Activated naive CD4-positive, alpha-beta T cell treated with anti-CD3 and anti-CD28 coated beads for 36 hours (primary cell): ENCODE data around the gene ETV1. TPM values are rescaled to one million over a fixed set of nuclear protein-coding genes. Genes with fewer than 3 reads are reported as not detected.

Experiments used
- CTCF ChIA-PET: fragments of 350-600 bp; sonication (Branson Sonifier 250); formaldehyde crosslinking; loops from one replicate; lab custom pipeline; 2021; ENCODE audit warnings: antibody characterized with exemption; lab: Charles Lee
- DNase-seq: peaks from one replicate; pipeline ENCODE4 v3.0.0-alpha.2; 2020
- H3K27ac Mint-ChIP-seq: one replicate; pipeline ENCODE4 v1.8.0; 2021; ENCODE audit warnings: mild to moderate bottlenecking, mixed read lengths
- H3K27me3 Mint-ChIP-seq: one replicate; pipeline ENCODE4 v1.8.0; 2021; ENCODE audit warnings: low read depth, mixed read lengths
- H3K36me3 Mint-ChIP-seq: one replicate; pipeline ENCODE4 v1.8.0; 2021; ENCODE audit warnings: low read depth, mixed read lengths
- H3K4me1 Mint-ChIP-seq: one replicate; pipeline ENCODE4 v1.8.0; 2021; ENCODE audit warnings: low read depth, mixed read lengths
- H3K4me3 Mint-ChIP-seq: one replicate; pipeline ENCODE4 v1.8.0; 2021; ENCODE audit warnings: mild to moderate bottlenecking, moderate library complexity, mixed read lengths
- H3K9me3 Mint-ChIP-seq: one replicate; pipeline ENCODE4 v1.8.0; 2021; ENCODE audit warnings: mixed read lengths
- intact Hi-C: fragments of 100-400 bp; cut with micrococcal nuclease; formaldehyde crosslinking; loops from one replicate; pipeline ENCODE4 v1.15.1; 2023
- total RNA-seq, 2 experiments: library from RNA; stranded (reverse); gene quantifications; one replicate each; pipeline ENCODE4 v1.2.3, GENCODE V29; 2021

Gene ETV1
- not detected for total RNA-seq

- no peak within 1 kb of the TSS for H3K4me3 Mint-ChIP-seq
- peaks cover 6% of the 10 kb centered on the region for H3K27me3 Mint-ChIP-seq
- no peak within 1 kb of the TSS for H3K27ac Mint-ChIP-seq
- CTCF ChIA-PET: no interaction called here
- intact Hi-C loops: no loop called here
- peaks cover 2% of the 10 kb centered on the region for H3K9me3 Mint-ChIP-seq
- DNase-seq: no peak
- no peaks in the 10 kb centered on the region for H3K36me3 Mint-ChIP-seq
- no peaks in the 10 kb centered on the region for H3K4me1 Mint-ChIP-seq
Observed at GRCh38 chr7:13989126-13989948, at the start of gene ETV1. Gene ETV1, minus strand, starts transcription at chr7:13989666. Its CDS starts 614 bp downstream, at chr7:13989052.

DNA sequence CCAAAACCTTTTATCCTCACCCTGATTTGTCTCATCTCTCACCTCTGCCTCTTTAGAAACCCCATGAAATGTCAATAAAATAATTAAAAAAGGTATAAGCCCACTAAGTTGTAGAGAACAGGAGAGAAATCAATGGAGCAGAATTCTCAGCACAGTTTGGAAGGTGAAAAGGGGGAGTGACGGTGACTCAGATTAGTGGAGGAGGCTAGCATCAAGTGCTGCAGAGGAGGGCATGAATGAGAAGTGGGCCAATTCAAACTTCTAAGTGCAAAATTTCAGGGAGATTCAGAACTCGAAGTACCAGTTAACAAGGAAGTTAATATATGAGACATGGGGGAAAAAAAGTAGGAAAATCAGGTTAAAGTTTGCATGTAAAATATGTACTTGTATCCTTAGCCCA is 34.9 kb upstream of the ETV1 start:
- no peaks in the 10 kb centered on the region for H3K36me3 Mint-ChIP-seq
- intact Hi-C loops: no loop called here
- H3K27ac Mint-ChIP-seq: no peak overlapping the region
- H3K27me3 Mint-ChIP-seq: no peaks in the 10 kb centered on the region
- CTCF ChIA-PET: no interaction called here
- H3K4me3 Mint-ChIP-seq: no peak overlapping the region
- H3K9me3 Mint-ChIP-seq: no peaks in the 10 kb centered on the region
- no peak for DNase-seq
- H3K4me1 Mint-ChIP-seq: no peaks in the 10 kb centered on the region

DNA sequence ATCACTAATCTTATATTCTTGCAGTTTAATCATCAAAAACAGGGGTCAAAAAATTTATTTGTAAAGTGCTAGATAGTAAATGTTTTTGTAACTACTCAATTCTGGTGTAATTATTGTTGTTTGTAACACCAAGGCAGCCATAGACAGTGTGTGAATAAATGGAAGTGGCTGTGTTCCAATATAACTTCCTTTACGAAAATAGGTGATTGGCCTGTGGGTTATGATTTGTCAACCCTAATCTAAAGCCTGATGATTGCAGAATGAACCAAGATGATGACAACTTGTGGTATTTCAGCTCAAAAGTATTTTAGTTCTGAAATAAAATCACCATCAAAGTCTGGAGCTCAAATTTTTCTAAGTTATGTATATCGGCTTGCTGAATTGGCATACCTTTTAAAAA is 34.4 kb upstream of the ETV1 start:
- H3K4me1 Mint-ChIP-seq: no peaks in the 10 kb centered on the region
- no peaks in the 10 kb centered on the region for H3K36me3 Mint-ChIP-seq
- no peak overlapping the region for H3K27ac Mint-ChIP-seq
- no peaks in the 10 kb centered on the region for H3K9me3 Mint-ChIP-seq
- intact Hi-C loops: no loop called here
- H3K4me3 Mint-ChIP-seq: no peak overlapping the region
- H3K27me3 Mint-ChIP-seq: no peaks in the 10 kb centered on the region
- CTCF ChIA-PET: no interaction called here
- no peak for DNase-seq

DNA sequence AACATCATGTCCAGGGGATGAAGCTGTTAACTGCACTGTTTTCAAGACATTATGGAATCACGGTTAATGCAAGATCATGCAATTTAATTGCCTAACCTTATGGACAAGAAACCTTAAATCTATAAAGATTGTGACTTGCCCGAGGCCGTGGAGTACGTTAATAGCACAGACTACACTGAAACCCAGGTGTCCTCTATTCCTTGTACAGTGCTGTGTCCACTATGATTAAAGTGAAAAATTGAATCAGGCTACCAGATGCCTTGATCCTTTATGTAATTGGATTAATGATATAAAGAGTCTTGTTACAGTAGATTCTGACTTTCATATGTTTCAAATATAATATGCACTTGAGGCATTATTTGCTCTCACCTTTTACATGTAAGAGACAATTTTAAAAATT is 33.9 kb upstream of the ETV1 start:
- CTCF ChIA-PET: no interaction called here
- no peaks in the 10 kb centered on the region for H3K4me1 Mint-ChIP-seq
- H3K36me3 Mint-ChIP-seq: no peaks in the 10 kb centered on the region
- no peak overlapping the region for H3K27ac Mint-ChIP-seq
- no peak for DNase-seq
- no peaks in the 10 kb centered on the region for H3K27me3 Mint-ChIP-seq
- no peak overlapping the region for H3K4me3 Mint-ChIP-seq
- H3K9me3 Mint-ChIP-seq: peaks cover 2% of the 10 kb centered on the region
- intact Hi-C loops: no loop called here

- Mint-ChIP-seq H3K4me3 (no peak overlapping the region), H3K27ac (no peak overlapping the region), H3K36me3 (no peaks in the 10 kb centered on the region), H3K4me1 (no peaks in the 10 kb centered on the region), H3K9me3 (peaks cover 2% of the 10 kb centered on the region), H3K27me3 (no peaks in the 10 kb centered on the region)
- intact Hi-C loops: no loop called here
- DNase-seq: no peak
- CTCF ChIA-PET: no interaction called here
Observed at GRCh38 chr7:14021069-14021468, 31.6 kb upstream of the ETV1 start.

DNA sequence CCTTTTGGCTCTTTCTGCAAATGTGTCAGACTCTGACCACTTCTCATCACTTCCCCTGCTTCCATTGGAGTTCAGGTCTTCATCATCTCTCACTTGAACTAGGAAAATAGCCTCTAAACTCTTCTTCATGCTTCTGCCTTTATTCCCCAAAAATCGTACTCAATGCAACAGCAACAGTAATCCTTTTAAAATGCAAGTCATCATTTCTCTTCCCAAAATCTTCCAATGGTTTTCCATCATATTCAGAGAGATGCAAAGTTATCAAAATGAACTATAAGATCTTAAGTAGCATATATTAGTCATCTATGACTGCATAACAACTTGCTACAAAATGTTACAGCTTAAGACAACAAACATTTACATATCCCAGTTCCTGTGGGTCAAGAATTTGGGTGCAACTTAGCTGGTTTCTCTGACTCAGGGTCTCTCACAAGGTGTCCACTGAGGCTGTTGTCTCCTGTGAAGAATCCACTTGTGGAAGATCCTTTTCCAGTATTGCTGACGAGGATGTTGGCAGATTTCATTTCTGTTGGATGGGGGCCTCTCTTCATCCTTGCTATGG is 31.0 kb upstream of the ETV1 start:
- Mint-ChIP-seq H3K36me3 (no peaks in the 10 kb centered on the region), H3K27ac (no peak overlapping the region), H3K4me1 (no peaks in the 10 kb centered on the region), H3K9me3 (peaks cover 2% of the 10 kb centered on the region), H3K27me3 (no peaks in the 10 kb centered on the region), H3K4me3 (no peak overlapping the region)
- CTCF ChIA-PET: no interaction called here
- no peak for DNase-seq
- intact Hi-C loops: no loop called here

DNA sequence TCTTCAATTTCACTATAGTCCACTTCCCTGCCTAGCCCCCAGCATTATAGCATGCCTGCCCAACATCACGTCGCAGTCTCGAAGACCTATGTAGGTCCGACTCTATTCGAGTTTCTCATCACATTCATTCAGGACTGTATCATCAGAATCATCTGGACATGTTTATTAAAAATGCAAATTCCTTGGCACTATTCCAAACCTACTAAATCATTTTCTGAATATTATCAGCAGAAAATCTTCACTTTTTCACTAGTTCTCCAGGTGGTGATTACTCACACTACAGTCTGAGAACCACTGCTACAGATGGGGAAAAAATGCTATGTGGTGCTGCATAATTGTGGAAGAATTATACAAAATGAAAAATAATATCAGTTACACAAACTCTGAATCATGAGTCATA is 29.3 kb upstream of the ETV1 start:
- Mint-ChIP-seq H3K4me1 (no peaks in the 10 kb centered on the region), H3K27ac (no peak overlapping the region), H3K27me3 (no peaks in the 10 kb centered on the region), H3K9me3 (peaks cover 2% of the 10 kb centered on the region), H3K36me3 (no peaks in the 10 kb centered on the region), H3K4me3 (no peak overlapping the region)
- CTCF ChIA-PET: no interaction called here
- intact Hi-C loops: no loop called here
- DNase-seq: no peak

DNA sequence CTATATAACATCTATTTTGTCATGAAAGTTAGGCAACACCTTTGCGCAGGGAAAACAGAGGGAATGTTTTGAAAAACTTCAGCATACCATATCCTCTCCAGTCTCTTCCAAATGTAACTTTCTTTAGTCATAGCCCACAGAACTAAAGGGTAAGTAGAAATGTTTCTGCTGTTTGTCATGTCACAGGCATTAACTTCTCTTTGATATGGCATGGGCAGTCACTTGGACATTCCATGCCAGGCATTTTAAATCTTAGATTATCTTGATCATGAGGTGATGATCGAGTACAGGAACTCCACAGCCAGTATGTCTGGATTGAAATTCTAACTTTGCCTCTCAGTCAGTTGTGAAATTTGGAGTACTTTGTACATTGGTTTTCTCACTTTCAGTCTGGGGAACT is 27.5 kb upstream of the ETV1 start:
- no peak for DNase-seq
- Mint-ChIP-seq H3K36me3 (no peaks in the 10 kb centered on the region), H3K4me1 (no peaks in the 10 kb centered on the region), H3K9me3 (peaks cover 2% of the 10 kb centered on the region), H3K27me3 (no peaks in the 10 kb centered on the region), H3K4me3 (no peak overlapping the region), H3K27ac (no peak overlapping the region)
- intact Hi-C loops: no loop called here
- CTCF ChIA-PET: no interaction called here

GRCh38 chr7:14013898-14014297 is 24.4 kb upstream of the ETV1 start:
- H3K27ac Mint-ChIP-seq: no peak overlapping the region
- CTCF ChIA-PET: no interaction called here
- peaks cover 2% of the 10 kb centered on the region for H3K9me3 Mint-ChIP-seq
- no peaks in the 10 kb centered on the region for H3K4me1 Mint-ChIP-seq
- H3K4me3 Mint-ChIP-seq: no peak overlapping the region
- no peak for DNase-seq
- intact Hi-C loops: no loop called here
- no peaks in the 10 kb centered on the region for H3K27me3 Mint-ChIP-seq
- no peaks in the 10 kb centered on the region for H3K36me3 Mint-ChIP-seq

GRCh38 chr7:14009453-14010418 is 20.3 kb upstream of the ETV1 start:
- Mint-ChIP-seq H3K27ac (no peak overlapping the region), H3K27me3 (no peaks in the 10 kb centered on the region), H3K9me3 (no peaks in the 10 kb centered on the region), H3K4me3 (no peak overlapping the region), H3K36me3 (no peaks in the 10 kb centered on the region), H3K4me1 (no peaks in the 10 kb centered on the region)
- no peak for DNase-seq
- intact Hi-C loops: no loop called here
- CTCF ChIA-PET: interaction anchor here (0.6 kb wide), 3 partner anchors 34 to 366 kb away, joined by 4 to 7 read pairs (median 5); no protein-coding TSS in a partner anchor

DNA sequence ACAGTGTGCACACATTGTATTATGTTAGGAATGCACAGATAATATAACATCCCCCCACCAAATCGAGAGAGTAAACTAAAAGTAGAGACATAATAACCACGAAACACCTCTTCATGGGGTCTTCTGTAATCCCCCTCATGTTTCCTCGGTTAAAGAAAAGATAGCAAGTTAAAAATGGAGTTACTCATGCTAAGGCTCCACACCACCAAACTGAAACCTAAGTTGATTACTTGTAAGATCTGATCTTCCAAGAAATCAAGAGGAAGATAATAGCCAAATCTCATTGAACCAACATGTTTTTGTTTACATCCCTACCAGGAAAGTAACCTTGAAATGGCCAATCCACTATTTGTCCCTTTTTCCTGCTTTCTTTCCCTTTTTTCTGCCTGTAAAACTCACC is 11.7 kb upstream of the ETV1 start:
- Mint-ChIP-seq H3K27ac (no peak overlapping the region), H3K4me1 (no peaks in the 10 kb centered on the region), H3K27me3 (peaks cover 1% of the 10 kb centered on the region), H3K9me3 (peaks cover 4% of the 10 kb centered on the region), H3K36me3 (no peaks in the 10 kb centered on the region), H3K4me3 (no peak overlapping the region)
- no peak for DNase-seq
- intact Hi-C loops: no loop called here
- CTCF ChIA-PET: no interaction called here

GRCh38 chr7:14000247-14000646 is 10.8 kb upstream of the ETV1 start:
- CTCF ChIA-PET: no interaction called here
- no peak overlapping the region for H3K4me3 Mint-ChIP-seq
- intact Hi-C loops: no loop called here

More at GRCh38 chr7:14000247-14000646, 10.8 kb upstream of the ETV1 start:
- Mint-ChIP-seq H3K36me3 (no peaks in the 10 kb centered on the region), H3K27me3 (peaks cover 1% of the 10 kb centered on the region), H3K9me3 (peaks cover 4% of the 10 kb centered on the region), H3K27ac (no peak overlapping the region), H3K4me1 (no peaks in the 10 kb centered on the region)
- DNase-seq: no peak
